IMR-90 (cell line): ENCODE measurements around the gene ATP9B. TPM values are rescaled to one million over a fixed set of nuclear protein-coding genes. Genes with fewer than 3 reads are reported as not detected.

Experiments used
- ATAC-seq: fragments of 200-7000 bp; cut with Tn5 transposase; 2 replicates; pipeline ENCODE4 v1.9.1; 2020; ENCODE audit warnings: low read depth, mild to moderate bottlenecking, moderate library complexity
- BruUV-seq: library from RNA; stranded (reverse); fragments of 400-500 nt; replicated peaks from 2 replicates; lab custom pipeline; 2021; lab: Mats Ljungman, UMichigan
- CTCF ChIA-PET: fragments of 300-600 bp; formaldehyde crosslinking; extraction: SDS; loops from one replicate; lab custom pipeline; 2021; ENCODE audit warnings: antibody characterized with exemption; lab: Yijun Ruan, JAX
- POLR2A ChIA-PET: fragments of 300-600 bp; sonication (Branson Sonifier 250); formaldehyde crosslinking; loops from one replicate; lab custom pipeline; 2022; ENCODE audit warnings: antibody characterized with exemption; ENCODE audit not compliant: unreplicated experiment; lab: Charles Lee
- DNase-seq: peaks from one replicate; pipeline ENCODE4 v3.0.0; 2013
- H2AFZ ChIP-seq: replicated peaks from 2 replicates; pipeline ENCODE3; 2013; ENCODE audit warnings: low read length, mild to moderate bottlenecking; ENCODE audit not compliant: poor library complexity
- H2AK5ac ChIP-seq: 2 replicates; pipeline ENCODE4 v1.6.1; 2013; ENCODE audit warnings: low read depth, low read length, inconsistent platforms
- H2AK9ac ChIP-seq: replicated peaks from 2 replicates; pipeline ENCODE3; 2013; ENCODE audit warnings: mild to moderate bottlenecking, low read depth, low read length, moderate library complexity; ENCODE audit not compliant: poor library complexity
- H2BK120ac ChIP-seq: 2 replicates; pipeline ENCODE4 v1.6.1; 2013; ENCODE audit warnings: low read depth, low read length, inconsistent platforms
- H2BK15ac ChIP-seq: 3 replicates; pipeline ENCODE4 v1.6.1; 2013; ENCODE audit warnings: low read depth, low read length, inconsistent platforms
- H2BK20ac ChIP-seq: 2 replicates; pipeline ENCODE4 v1.6.1; 2013; ENCODE audit warnings: low read depth, mild to moderate bottlenecking, inconsistent platforms, low read length, moderate library complexity
- H2BK5ac ChIP-seq: 2 replicates; pipeline ENCODE4 v1.6.1; 2013; ENCODE audit warnings: mild to moderate bottlenecking, low read depth, low read length, inconsistent platforms; ENCODE audit not compliant: poor library complexity, severe bottlenecking
- H3K14ac ChIP-seq: replicated peaks from 2 replicates; pipeline ENCODE4 v1.6.1; 2013; ENCODE audit warnings: low read depth, low read length, inconsistent platforms
- H3K18ac ChIP-seq: 2 replicates; pipeline ENCODE4 v1.6.1; 2013; ENCODE audit warnings: low read depth, low read length, control low read depth
- H3K23ac ChIP-seq: 2 replicates; pipeline ENCODE4 v1.6.1; 2013; ENCODE audit warnings: low read depth, low read length, inconsistent platforms
- H3K27ac ChIP-seq: 2 replicates; pipeline ENCODE4 v1.5.1; 2013; ENCODE audit warnings: mild to moderate bottlenecking, control low read depth, low read length; ENCODE audit not compliant: insufficient read depth
- H3K27me3 ChIP-seq: 2 replicates; pipeline ENCODE4 v1.6.1; 2013; ENCODE audit warnings: low read length; ENCODE audit not compliant: control insufficient read depth, insufficient read depth
- H3K36me3 ChIP-seq: 2 replicates; pipeline ENCODE4 v1.6.1; 2013; ENCODE audit warnings: low read length, mixed read lengths; ENCODE audit not compliant: control insufficient read depth, insufficient read depth
- H3K4ac ChIP-seq: 2 replicates; pipeline ENCODE4 v1.6.1; 2013; ENCODE audit warnings: low read depth, low read length, inconsistent platforms
- H3K4me1 ChIP-seq: 2 replicates; pipeline ENCODE4 v1.6.1; 2013; ENCODE audit warnings: low read length, mixed read lengths; ENCODE audit not compliant: control insufficient read depth, insufficient read depth
- H3K4me2 ChIP-seq: 2 replicates; pipeline ENCODE4 v1.6.1; 2013; ENCODE audit warnings: low read depth, mild to moderate bottlenecking, control low read depth, low read length, moderate library complexity
- H3K4me3 ChIP-seq: 2 replicates; pipeline ENCODE4 v1.5.1; 2013; ENCODE audit warnings: low read depth, mild to moderate bottlenecking, control low read depth, low read length, moderate library complexity; ENCODE audit not compliant: insufficient read depth
- H3K56ac ChIP-seq: 2 replicates; pipeline ENCODE4 v1.6.1; 2013; ENCODE audit warnings: low read length, inconsistent platforms; ENCODE audit not compliant: insufficient read depth; ENCODE audit errors: extremely low read depth
- H3K79me1 ChIP-seq, 2 experiments: 2 replicates each; pipeline ENCODE4 v1.6.1; 2013; ENCODE audit warnings: low read length in 2 of 2, inconsistent platforms in 1 of 2, low read depth in 1 of 2
- H3K9ac ChIP-seq: 2 replicates; pipeline ENCODE4 v1.6.1; 2013; ENCODE audit warnings: low read depth, low read length, control low read depth
- H3K9me1 ChIP-seq: 2 replicates; pipeline ENCODE4 v1.6.1; 2013; ENCODE audit warnings: low read length, inconsistent platforms; ENCODE audit not compliant: insufficient read depth
- H3K9me3 ChIP-seq: 2 replicates; pipeline ENCODE4 v1.6.1; 2013; ENCODE audit warnings: low read length; ENCODE audit not compliant: control insufficient read depth, insufficient read depth
- H4K20me1 ChIP-seq: 2 replicates; pipeline ENCODE4 v1.6.1; 2013; ENCODE audit warnings: low read length, inconsistent platforms; ENCODE audit not compliant: insufficient read depth
- H4K5ac ChIP-seq: 2 replicates; pipeline ENCODE4 v1.6.1; 2013; ENCODE audit warnings: mild to moderate bottlenecking, low read depth, low read length, control low read depth
- H4K8ac ChIP-seq, 2 experiments: 2 replicates each; pipeline ENCODE4 v1.6.1; 2013; ENCODE audit warnings: low read depth in 2 of 2, low read length in 2 of 2, control low read depth in 1 of 2, inconsistent platforms in 1 of 2
- H4K91ac ChIP-seq: 2 replicates; pipeline ENCODE4 v1.6.1; 2013; ENCODE audit warnings: low read depth, low read length, inconsistent platforms; ENCODE audit not compliant: insufficient read depth
- BHLHE40 ChIP-seq: fragments of 150-350 bp; IDR thresholded peaks from 2 replicates; pipeline ENCODE4 v1.6.1; 2016; ENCODE audit warnings: mild to moderate bottlenecking, low read depth, low read length
- CEBPB ChIP-seq: IDR thresholded peaks from 2 replicates; pipeline ENCODE4 v1.6.1; 2012; ENCODE audit warnings: low read depth, low read length, improper control_type of control experiment
- CHD1 ChIP-seq: IDR thresholded peaks from 2 replicates; pipeline ENCODE4 v1.6.1; 2012; ENCODE audit warnings: low read depth, low read length, improper control_type of control experiment
- FOS ChIP-seq: fragments of 150-350 bp; IDR thresholded peaks from 2 replicates; pipeline ENCODE4 v1.6.1; 2016; ENCODE audit warnings: low read depth, low read length
- MAFK ChIP-seq: IDR thresholded peaks from 2 replicates; pipeline ENCODE4 v1.6.1; 2012; ENCODE audit warnings: low read depth, low read length, improper control_type of control experiment
- MAZ ChIP-seq: IDR thresholded peaks from 2 replicates; pipeline ENCODE4 v1.6.1; 2012; ENCODE audit warnings: low read depth, mild to moderate bottlenecking, low read length, improper control_type of control experiment, moderate library complexity, borderline replicate concordance
- MXI1 ChIP-seq: IDR thresholded peaks from 2 replicates; pipeline ENCODE4 v1.6.1; 2012; ENCODE audit warnings: low read depth, mild to moderate bottlenecking, low read length, moderate library complexity, borderline replicate concordance
- NFE2L2 ChIP-seq: fragments of 150-350 bp; IDR thresholded peaks from 2 replicates; pipeline ENCODE4 v1.6.1; 2016; ENCODE audit warnings: low read depth, mild to moderate bottlenecking, low read length
- RCOR1 ChIP-seq: IDR thresholded peaks from 2 replicates; pipeline ENCODE4 v1.6.1; 2012; ENCODE audit warnings: mild to moderate bottlenecking, low read length, improper control_type of control experiment; ENCODE audit not compliant: insufficient replicate concordance
- RFX5 ChIP-seq: IDR thresholded peaks from 2 replicates; pipeline ENCODE4 v1.8.0; 2012; ENCODE audit warnings: low read depth, mild to moderate bottlenecking, low read length, moderate library complexity
- SMC3 ChIP-seq: fragments of 150-350 bp; IDR thresholded peaks from 2 replicates; pipeline ENCODE4 v1.6.1; 2016; ENCODE audit warnings: low read depth, mild to moderate bottlenecking, antibody characterized with exemption, low read length, moderate library complexity
- WGBS, 2 experiments: methylation state at CpG; one replicate each; pipeline versions ENCODE4 v1.1.5 to v1.1.7; 2013; ENCODE audit warnings: missing lambda C conversion rate in 2 of 2; ENCODE audit not compliant: insufficient read length in 1 of 2; ENCODE audit errors: extremely low coverage in 2 of 2; 5-methylcytosine and 5-hydroxymethylcytosine counted together
- dilution Hi-C: fragments of 300-500 bp; cut with HindIII; formaldehyde crosslinking; loops from one replicate; pipeline ENCODE4 v1.14.3; 2018; ENCODE audit warnings: low sequenced_read_pairs; ENCODE audit not compliant: unreplicated experiment
- in situ Hi-C: fragments of 300-500 bp; cut with MboI; formaldehyde crosslinking; loops from 3 replicates; pipeline ENCODE4 v1.14.3; 2019; ENCODE audit warnings: low sequenced_read_pairs, inconsistent platforms, mixed read lengths
- intact Hi-C: fragments of 100-400 bp; cut with micrococcal nuclease; formaldehyde crosslinking; loops from 2 replicates; pipeline ENCODE4 v1.10.0; 2022
- polyA plus RNA-seq, 3 experiments: library from polyadenylated mRNA; depleted of rRNA; stranded (reverse); fragments of >200 nt; gene quantifications; 2 replicates each; pipeline ENCODE4 v1.2.3, GENCODE V29; 2012; ENCODE audit warnings: low replicate concordance in 1 of 3
- total RNA-seq: library from RNA; depleted of rRNA; stranded (reverse); fragments of >200 nt; gene quantifications from 2 replicates; pipeline ENCODE4 v1.2.3, GENCODE V29; 2012
- TF ChIP-seq, protein P1 (sequence below): fragments of 150-350 bp; IDR thresholded peaks from 2 replicates; pipeline ENCODE4 v1.6.1; 2016; ENCODE audit warnings: low read depth, mild to moderate bottlenecking, low read length, moderate library complexity, borderline replicate concordance
- TF ChIP-seq, protein P2 (sequence below): conservative IDR thresholded peaks from 2 replicates; pipeline ENCODE4 v1.5.1; 2012; ENCODE audit warnings: mild to moderate bottlenecking, low read depth, low read length, improper control_type of control experiment

The ATP9B gene
- total and polyA plus RNA-seq, 2 of the 4 experiments (the other 2 are of a cell fraction): 11.0 to 11.5 TPM

DNA sequence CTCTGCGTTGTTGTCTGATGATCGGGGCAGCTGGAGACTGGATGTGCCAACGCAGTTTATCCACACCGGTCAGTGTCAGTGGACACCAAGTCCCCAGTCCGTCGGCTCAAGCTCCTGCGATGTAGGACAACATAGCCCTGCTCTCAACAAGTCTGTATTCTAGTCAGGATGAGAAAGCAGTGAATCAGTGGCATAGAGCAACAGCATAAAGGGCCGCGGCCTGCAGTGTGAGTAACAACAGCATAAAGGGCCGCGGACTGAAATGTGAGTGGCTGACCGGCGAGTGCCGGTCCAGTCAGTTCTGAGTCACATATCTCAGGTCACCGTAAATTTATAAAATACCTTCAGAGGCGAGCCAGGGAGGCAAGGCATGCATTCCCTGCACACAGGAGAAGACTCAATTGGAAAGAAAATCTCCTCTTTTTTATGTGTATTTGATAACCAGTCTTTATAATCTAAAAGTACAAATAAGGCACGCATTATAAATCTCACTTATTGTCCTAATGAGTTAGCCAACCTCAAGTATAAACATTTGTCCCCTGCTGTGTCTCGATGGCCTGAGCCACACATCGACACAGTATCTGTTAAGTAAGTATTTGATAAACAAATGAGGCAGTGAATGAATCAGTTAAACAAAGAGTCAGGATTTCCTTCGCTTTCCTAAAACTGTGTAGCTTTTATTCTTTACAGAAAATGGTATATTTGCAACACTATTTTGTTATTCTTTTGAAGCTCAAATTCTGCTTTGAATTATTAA, 292.8 kb downstream of the ATP9B start:
- Histone ChIP-seq H2AFZ (peak overlapping the region; percentile 70), H3K4me1 (peaks cover 21% of the 10 kb centered on the region), H2BK15ac (no peak overlapping the region), H3K4me3 (no peak overlapping the region), H3K9ac (no peak overlapping the region), H3K36me3 (peaks cover 7% of the 10 kb centered on the region), H3K56ac (no peak overlapping the region), H3K79me1 (no peaks in the 10 kb centered on the region), H2BK120ac (no peak overlapping the region; the same call in 1 of the 2 replicates), H4K8ac (peak overlapping the region in 1 of 2 experiments; percentile 59; a peak in 1 of 4 replicates), H3K9me3 (no peaks in the 10 kb centered on the region), H4K91ac (no peak overlapping the region), H2AK5ac (no peak overlapping the region), H3K4me2 (peak overlapping the region; percentile 92), H3K18ac (peak overlapping the region; percentile 73; the same call in 1 of the 2 replicates), H4K5ac (peak overlapping the region; percentile 20; the same call in 1 of the 2 replicates), H3K27ac (peak overlapping the region; percentile 70), H3K23ac (peak overlapping the region; percentile 20; the same call in 1 of the 2 replicates), H2BK5ac (peak overlapping the region; percentile 82), H2BK20ac (no peak overlapping the region), H3K27me3 (no peaks in the 10 kb centered on the region), H3K9me1 (peaks cover 17% of the 10 kb centered on the region), H2AK9ac (no peak overlapping the region), H4K20me1 (peaks cover 25% of the 10 kb centered on the region), H3K14ac (peak overlapping the region; percentile 26; the same call in 1 of the 2 replicates), H3K4ac (peak overlapping the region; percentile 47; the same call in 1 of the 2 replicates)
- in situ Hi-C loops (no loop called here), intact Hi-C loops (no loop called here), dilution Hi-C loops (no loop called here)
- DNase-seq (peak; percentile 95), ATAC-seq (peak; percentile 90)
- POLR2A ChIA-PET: interaction anchor here (0.6 kb wide), 1 partner anchor 590 kb away, joined by 3 read pairs; no protein-coding TSS in a partner anchor
- 70% methylated on average over 2 of the region's 20 CpGs; no CpG with 5 or more reads in 1 of the 2 experiments for WGBS, 2 experiments
- CTCF ChIA-PET: interaction anchor here (1.5 kb wide), 1 partner anchor 13 kb away, joined by 4 read pairs; no protein-coding TSS in a partner anchor
- no TSS peak for BruUV-seq
- TF ChIP-seq CHD1 (no peak), SMC3 (no peak; the same call in 1 of the 2 replicates), CEBPB (peak; percentile 58; the same call in 1 of the 2 replicates), RCOR1 (no peak), MAZ (no peak), MAFK (no peak), RFX5 (no peak), FOS (peak; percentile 78), NFE2L2 (peak; percentile 59; the same call in 1 of the 2 replicates), MXI1 (no peak), BHLHE40 (peak; percentile 25; the same call in 1 of the 2 replicates)
- TF ChIP-seq, protein P1, sequence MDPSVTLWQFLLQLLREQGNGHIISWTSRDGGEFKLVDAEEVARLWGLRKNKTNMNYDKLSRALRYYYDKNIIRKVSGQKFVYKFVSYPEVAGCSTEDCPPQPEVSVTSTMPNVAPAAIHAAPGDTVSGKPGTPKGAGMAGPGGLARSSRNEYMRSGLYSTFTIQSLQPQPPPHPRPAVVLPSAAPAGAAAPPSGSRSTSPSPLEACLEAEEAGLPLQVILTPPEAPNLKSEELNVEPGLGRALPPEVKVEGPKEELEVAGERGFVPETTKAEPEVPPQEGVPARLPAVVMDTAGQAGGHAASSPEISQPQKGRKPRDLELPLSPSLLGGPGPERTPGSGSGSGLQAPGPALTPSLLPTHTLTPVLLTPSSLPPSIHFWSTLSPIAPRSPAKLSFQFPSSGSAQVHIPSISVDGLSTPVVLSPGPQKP: no peak
- TF ChIP-seq, protein P2, sequence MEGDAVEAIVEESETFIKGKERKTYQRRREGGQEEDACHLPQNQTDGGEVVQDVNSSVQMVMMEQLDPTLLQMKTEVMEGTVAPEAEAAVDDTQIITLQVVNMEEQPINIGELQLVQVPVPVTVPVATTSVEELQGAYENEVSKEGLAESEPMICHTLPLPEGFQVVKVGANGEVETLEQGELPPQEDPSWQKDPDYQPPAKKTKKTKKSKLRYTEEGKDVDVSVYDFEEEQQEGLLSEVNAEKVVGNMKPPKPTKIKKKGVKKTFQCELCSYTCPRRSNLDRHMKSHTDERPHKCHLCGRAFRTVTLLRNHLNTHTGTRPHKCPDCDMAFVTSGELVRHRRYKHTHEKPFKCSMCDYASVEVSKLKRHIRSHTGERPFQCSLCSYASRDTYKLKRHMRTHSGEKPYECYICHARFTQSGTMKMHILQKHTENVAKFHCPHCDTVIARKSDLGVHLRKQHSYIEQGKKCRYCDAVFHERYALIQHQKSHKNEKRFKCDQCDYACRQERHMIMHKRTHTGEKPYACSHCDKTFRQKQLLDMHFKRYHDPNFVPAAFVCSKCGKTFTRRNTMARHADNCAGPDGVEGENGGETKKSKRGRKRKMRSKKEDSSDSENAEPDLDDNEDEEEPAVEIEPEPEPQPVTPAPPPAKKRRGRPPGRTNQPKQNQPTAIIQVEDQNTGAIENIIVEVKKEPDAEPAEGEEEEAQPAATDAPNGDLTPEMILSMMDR: no peak
